Dedifferentiated amniotic fluid mesenchymal stem cell (primary cell): ENCODE results near the gene BTBD2.
"Not testable (repeated sequence)": the region's sequence is repeated elsewhere in the genome, so short reads cannot be mapped to it uniquely, and the experiment has no call there.

ENCODE experiments used
- DNase-seq: peaks from one replicate; pipeline ENCODE4 v3.0.0-alpha.2; 2016; ENCODE audit errors: extremely low spot score

The BTBD2 gene

GRCh38 chr19:2039959-2040646, 24.6 kb upstream of the BTBD2 start:
- no peak for DNase-seq

GRCh38 chr19:2039089-2039958, 23.8 kb upstream of the BTBD2 start:
- DNase-seq: no peak

GRCh38 chr19:2038284-2039088, 23.0 kb upstream of the BTBD2 start:
- no peak for DNase-seq

GRCh38 chr19:2037651-2038255, 22.2 kb upstream of the BTBD2 start:
- no peak for DNase-seq

DNA sequence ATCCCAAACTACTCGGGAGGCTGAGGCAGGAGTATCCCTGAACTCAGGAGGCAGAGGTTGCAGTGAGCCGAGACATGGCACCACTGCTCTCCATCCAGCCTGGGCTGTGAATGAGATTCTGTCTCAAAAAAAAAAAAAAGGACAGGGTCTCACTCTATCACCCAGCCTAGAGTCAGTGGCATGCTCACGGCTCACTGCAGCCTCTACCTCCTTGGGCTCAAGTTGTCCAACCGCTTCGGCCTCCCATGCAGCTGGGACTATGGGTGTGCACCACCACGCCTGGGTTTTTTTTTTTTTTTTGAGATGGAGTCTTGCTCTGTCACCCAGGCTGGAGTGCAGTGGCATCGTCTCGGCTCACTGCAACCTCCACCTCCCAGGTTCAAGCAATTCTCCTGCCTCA, 20.9 kb upstream of the BTBD2 start:
- no peak for DNase-seq

DNA sequence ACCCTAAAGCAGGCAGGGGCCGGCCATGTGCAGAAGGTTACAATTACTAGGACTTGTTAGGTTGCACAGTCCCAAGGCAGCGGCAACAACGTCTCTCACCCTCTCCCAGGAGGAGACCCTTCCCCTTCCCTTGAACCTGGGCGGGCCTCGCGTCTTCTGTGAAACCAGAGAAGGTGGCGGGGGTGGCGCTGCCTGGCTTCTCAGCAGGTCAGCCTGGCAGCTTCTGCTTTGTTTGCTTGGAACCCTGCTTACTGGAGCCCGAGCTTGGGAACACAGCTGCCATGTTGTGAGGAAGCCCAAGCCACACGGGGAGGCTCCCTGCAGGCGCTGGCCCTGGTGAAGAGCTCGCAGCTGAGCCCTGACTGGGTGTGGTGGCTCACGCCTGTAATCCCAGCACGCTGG, 20.1 kb upstream of the BTBD2 start:
- DNase-seq: no peak

- no peak for DNase-seq
These were observed 19.4 kb upstream of the BTBD2 start for GRCh38 chr19:2034729-2035589.

GRCh38 chr19:2034253-2034652, 18.7 kb upstream of the BTBD2 start:
- DNase-seq: not testable (repeated sequence)

DNA sequence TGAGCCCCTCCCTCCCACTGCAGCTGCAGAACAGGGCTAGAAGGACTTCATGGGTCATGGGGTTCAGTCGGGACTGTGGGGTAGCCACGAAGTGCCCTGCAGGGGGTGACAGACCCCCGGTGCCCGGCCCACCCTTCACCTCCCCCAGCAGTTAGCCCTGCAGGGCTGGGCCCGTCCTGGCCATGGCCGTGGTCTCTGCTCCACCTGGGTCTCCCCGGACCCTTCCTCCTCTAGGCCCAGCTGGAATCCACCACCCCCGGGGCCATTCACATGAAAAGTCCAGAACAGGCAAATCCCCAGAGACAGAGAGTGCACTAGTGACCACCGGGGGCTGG, 18.3 kb upstream of the BTBD2 start:
- no peak for DNase-seq

DNA sequence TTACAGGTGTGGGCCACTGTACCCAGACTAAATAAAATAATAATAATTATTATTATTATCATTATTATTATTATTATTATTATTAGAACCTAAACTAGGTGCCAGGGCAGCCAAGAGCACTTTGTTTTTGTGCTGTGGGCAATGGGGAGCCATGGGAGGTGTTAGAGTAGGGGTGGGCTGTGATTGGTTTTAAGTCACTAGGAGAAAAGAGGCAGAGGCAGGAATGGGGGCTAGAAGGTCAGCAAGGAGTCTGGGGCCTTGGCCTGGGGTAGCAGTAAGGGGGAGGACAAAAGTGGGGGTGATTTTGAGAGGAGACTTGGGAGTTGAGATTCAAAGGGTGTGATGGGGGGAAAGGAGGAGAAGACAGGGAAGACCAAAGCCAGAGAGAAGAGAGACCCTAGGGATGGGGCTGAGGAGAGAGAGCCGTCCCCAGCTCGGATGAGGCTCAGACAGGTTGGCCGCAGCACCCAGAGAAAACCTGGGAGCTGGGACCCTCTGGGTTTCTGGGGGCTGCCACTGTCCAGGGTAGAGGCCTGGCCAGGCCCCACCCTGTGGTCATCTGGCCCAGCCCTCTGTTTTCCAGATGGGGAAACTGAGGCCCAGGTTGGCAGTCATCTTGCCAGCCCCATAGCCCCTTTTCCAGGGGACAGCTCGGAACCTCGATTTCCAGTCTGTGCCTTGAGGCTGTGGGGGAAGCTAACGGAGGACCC, 17.8 kb upstream of the BTBD2 start:
- DNase-seq: no peak

- peak; percentile 73 for DNase-seq
These were observed 16.9 kb upstream of the BTBD2 start for GRCh38 chr19:2032296-2032941.

GRCh38 chr19:2027361-2027760, 11.8 kb upstream of the BTBD2 start:
- peak; percentile 81 for DNase-seq

- DNase-seq: no peak
These were observed 11.3 kb upstream of the BTBD2 start for GRCh38 chr19:2026770-2027169.

GRCh38 chr19:2022289-2022688, 6.8 kb upstream of the BTBD2 start:
- DNase-seq: no peak

GRCh38 chr19:2021453-2022140, 6.1 kb upstream of the BTBD2 start:
- no peak for DNase-seq

DNA sequence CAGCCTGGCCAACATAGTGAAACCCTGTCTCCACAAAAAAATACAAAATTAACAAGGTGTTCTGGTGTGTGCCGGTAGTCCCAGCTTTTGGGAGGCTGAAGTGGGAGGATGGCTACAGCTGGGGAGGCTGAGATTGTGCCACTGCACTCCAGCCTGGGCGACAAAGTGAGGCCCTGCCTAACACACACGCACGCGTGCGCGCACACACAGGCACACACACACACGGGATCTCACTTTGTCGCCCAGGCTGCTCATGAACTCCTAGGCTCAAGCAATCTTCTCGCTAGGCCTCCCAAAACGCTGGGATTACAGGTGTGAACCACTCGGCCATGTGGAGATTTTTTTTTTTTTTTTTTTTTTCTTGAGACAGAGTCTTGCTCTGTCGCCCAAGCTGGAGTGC, 3.2 kb upstream of the BTBD2 start:
- peak; percentile 3 for DNase-seq

DNA sequence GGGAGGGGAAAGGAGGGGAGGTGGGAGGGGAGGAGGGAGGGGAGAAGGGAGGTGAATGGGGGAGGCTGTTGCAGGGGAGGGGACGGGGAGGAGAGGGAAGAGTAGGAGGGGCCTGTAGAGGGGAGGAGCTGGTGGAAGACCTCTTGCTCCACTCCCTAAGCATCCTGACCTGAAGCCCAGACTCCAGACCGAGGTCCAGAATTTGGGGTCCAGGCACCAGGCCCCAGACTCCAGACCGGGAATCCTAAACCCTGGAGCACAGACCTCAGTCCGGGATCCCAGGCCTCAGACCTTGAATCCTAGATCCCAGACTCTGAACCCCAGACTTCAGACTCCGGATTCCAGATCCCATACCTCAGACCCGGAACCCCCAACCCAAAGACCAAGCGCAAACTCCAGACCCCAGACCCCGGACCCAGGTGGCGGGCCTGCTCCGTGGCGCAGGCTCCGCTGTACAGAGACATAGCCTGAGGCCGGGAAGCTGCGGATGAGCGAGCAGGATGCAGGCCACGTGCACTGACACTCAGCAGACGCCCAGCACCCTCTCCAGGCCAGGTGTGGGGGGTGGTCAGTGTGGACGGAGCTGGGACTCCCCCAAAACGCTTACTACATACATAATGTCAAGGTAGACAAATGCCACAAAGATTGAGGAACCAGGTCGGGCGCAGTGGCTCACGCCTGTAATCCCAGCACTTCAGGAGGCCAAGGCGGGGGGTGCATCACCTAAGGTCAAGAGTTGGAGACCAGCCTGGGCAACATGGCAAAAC, 710 bp upstream of the BTBD2 start:
- peak; percentile 66 for DNase-seq

GRCh38 chr19:2014731-2015607, 545 bp downstream of the BTBD2 start:
- no peak for DNase-seq
